HT1080 (cell line): Measurements from ENCODE around the gene RLBP1. TPM values are rescaled to one million over a fixed set of nuclear protein-coding genes. Genes with fewer than 3 reads are reported as not detected.

ENCODE experiments used
- DNase-seq: peaks from one replicate; pipeline ENCODE4 v3.0.0-alpha.2; 2015; ENCODE audit warnings: low read depth
- total RNA-seq: library from RNA; depleted of rRNA; stranded (reverse); fragments of >200 nt; shearing (Covaris generic); gene quantifications from 2 replicates; pipeline ENCODE4 v1.2.3, GENCODE V29; 2014; rRNA removed

Gene RLBP1
- total RNA-seq, 1 experiment from 2014 or later = not detected

- DNase-seq = no peak
These were observed 42.9 kb downstream of the RLBP1 start for GRCh38 chr15:89178307-89178977.

- DNase-seq = peak; percentile 57
These were observed 43.6 kb downstream of the RLBP1 start for GRCh38 chr15:89177633-89178306.

- no peak for DNase-seq
These were observed 44.3 kb downstream of the RLBP1 start for GRCh38 chr15:89177116-89177515.

- no peak for DNase-seq
These were observed 45.7 kb downstream of the RLBP1 start for GRCh38 chr15:89175617-89176191.

GRCh38 chr15:89174476-89174875, 46.9 kb downstream of the RLBP1 start:
- no peak for DNase-seq

- DNase-seq = no peak
These were observed 48.5 kb downstream of the RLBP1 start for GRCh38 chr15:89172921-89173320.

GRCh38 chr15:89171136-89172072, 50.0 kb downstream of the RLBP1 start:
- peak; percentile 48 for DNase-seq

GRCh38 chr15:89170364-89170763, 51.0 kb downstream of the RLBP1 start:
- DNase-seq = no peak

GRCh38 chr15:89168316-89168833, 53.0 kb downstream of the RLBP1 start:
- DNase-seq = no peak

- peak; percentile 98 for DNase-seq
These were observed 53.9 kb downstream of the RLBP1 start for GRCh38 chr15:89167267-89168176.

GRCh38 chr15:89165677-89166076, 55.7 kb downstream of the RLBP1 start:
- DNase-seq = no peak

- DNase-seq = no peak
These were observed 56.6 kb downstream of the RLBP1 start for GRCh38 chr15:89164712-89165211.

- no peak for DNase-seq
These were observed 57.9 kb downstream of the RLBP1 start for GRCh38 chr15:89163271-89164055.

- DNase-seq = no peak
These were observed 59.7 kb downstream of the RLBP1 start for GRCh38 chr15:89161666-89162065.

Other genes with a start within 250 kb of the RLBP1 start
- gene ABHD2, start 133.1 kb downstream of the RLBP1 start, total RNA-seq = 68.0 and 77.6 TPM in 2 replicates
- 43.2 and 54.5 TPM in 2 replicates for gene FANCI, start 22.4 kb upstream of the RLBP1 start, total RNA-seq
- gene POLG, start 113.2 kb upstream of the RLBP1 start, total RNA-seq = 59.6 and 81.5 TPM in 2 replicates